Spleen (tissue), 7 donors: ENCODE measurements around the gene NOLC1.

Source experiments
- POLR2A ChIP-seq, 3 donors: fragments of 450-650 bp; IDR thresholded peaks; one replicate each; pipeline ENCODE4 v1.5.1; 2017; ENCODE audit warnings: antibody characterized with exemption in 3 of 3, mild to moderate bottlenecking in 1 of 3
- POLR2AphosphoS5 ChIP-seq, 3 donors: sonication (generic); formaldehyde crosslinking; IDR thresholded peaks; one replicate each; pipeline ENCODE4 v1.5.1; 2017; ENCODE audit warnings: antibody characterized with exemption in 3 of 3
- TF ChIP-seq, protein P1 (sequence below), 11 experiments: fragments of 200-600 bp in 7 of 11; fragments of 450-650 bp in 4 of 11; sonication (generic) in 4 of 11; IDR thresholded peaks in 8 of 11; conservative IDR thresholded peaks in 3 of 11; 1 replicate in 7 of 11; 2 replicates in 4 of 11; pipeline versions ENCODE4 v1.4.0 to v1.8.0; 2016 to 2021; ENCODE audit warnings: antibody characterized with exemption in 11 of 11, inconsistent platforms in 4 of 11, mild to moderate bottlenecking in 1 of 11
- donor health status: DM: no; HTN: no; CAD: no; lungs with moderate emphysema.
- donor health status: DM: no; HTN: no; CAD: no.
- donor health status: DM: no; HTN: no; CAD: no.

DNA sequence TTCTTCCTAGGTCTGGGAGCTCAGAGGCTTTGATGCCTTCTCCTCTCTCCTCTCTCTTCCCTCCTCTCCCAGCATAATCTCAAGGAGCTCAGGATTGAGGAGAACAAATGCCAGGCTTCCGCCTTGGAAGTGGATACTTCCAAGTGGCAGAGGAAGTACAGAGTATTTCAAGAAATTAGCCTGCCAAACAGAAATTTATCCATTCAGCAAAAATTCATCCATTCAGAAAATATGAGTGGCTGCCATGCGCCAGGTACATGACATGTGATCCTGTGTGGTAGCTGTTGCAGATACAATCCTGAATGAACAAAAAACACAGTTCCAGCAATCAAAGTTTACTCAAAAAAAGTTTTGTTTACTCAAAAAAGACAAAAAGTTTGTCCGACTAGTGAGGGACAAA, 18.4 kb downstream of the NOLC1 start:
- TF ChIP-seq, protein P1, sequence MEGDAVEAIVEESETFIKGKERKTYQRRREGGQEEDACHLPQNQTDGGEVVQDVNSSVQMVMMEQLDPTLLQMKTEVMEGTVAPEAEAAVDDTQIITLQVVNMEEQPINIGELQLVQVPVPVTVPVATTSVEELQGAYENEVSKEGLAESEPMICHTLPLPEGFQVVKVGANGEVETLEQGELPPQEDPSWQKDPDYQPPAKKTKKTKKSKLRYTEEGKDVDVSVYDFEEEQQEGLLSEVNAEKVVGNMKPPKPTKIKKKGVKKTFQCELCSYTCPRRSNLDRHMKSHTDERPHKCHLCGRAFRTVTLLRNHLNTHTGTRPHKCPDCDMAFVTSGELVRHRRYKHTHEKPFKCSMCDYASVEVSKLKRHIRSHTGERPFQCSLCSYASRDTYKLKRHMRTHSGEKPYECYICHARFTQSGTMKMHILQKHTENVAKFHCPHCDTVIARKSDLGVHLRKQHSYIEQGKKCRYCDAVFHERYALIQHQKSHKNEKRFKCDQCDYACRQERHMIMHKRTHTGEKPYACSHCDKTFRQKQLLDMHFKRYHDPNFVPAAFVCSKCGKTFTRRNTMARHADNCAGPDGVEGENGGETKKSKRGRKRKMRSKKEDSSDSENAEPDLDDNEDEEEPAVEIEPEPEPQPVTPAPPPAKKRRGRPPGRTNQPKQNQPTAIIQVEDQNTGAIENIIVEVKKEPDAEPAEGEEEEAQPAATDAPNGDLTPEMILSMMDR (IDR thresholded peaks at IDR 0.05 in 8 of 11, conservative IDR thresholded peaks at IDR 0.05 in 3 of 11): no peak
- TF ChIP-seq POLR2AphosphoS5 (IDR thresholded peaks at IDR 0.05): no peak
- no peak for TF ChIP-seq POLR2A (IDR thresholded peaks at IDR 0.05)
